ENCODE measurements around the gene RASSF5.

GRCh38 chr1:206471415-206471801 is 35.9 kb upstream of the RASSF5 start:
- TF ChIP-seq ATF6 (CRISPR knock-in tag; IDR thresholded peaks at IDR 0.05) (no peak), JUNB (CRISPR knock-in tag; conservative IDR thresholded peaks at IDR 0.05) (no peak), CAMTA2 (CRISPR knock-in tag; conservative IDR thresholded peaks at IDR 0.05) (no peak), NRF1 (conservative IDR thresholded peaks at IDR 0.05 in 1 of 2, IDR thresholded peaks at IDR 0.05 in 1 of 2) (no peak), SPI1 (IDR thresholded peaks at IDR 0.05; ENCODE audit: borderline replicate concordance, low read depth, low read length) (no peak), CTCF (IDR thresholded peaks at IDR 0.05 in 2 of 3, conservative IDR thresholded peaks at IDR 0.05 in 1 of 3; ENCODE audit: insufficient read depth in 2 of 3, low read depth in 1 of 3, low read length in 3 of 3) (no peak), REST (IDR thresholded peaks at IDR 0.05; ENCODE audit: borderline replicate concordance) (no peak), REST (CRISPR knock-in tag; IDR thresholded peaks at IDR 0.05; ENCODE audit: low read depth) (no peak), POLR2AphosphoS5 (IDR thresholded peaks at IDR 0.05; ENCODE audit: control insufficient read depth, insufficient read depth, low read depth, low read length) (no peak), POLR2A (conservative IDR thresholded peaks at IDR 0.05) (no peak)

Data from K562 (cell line).